ENCODE measurements around the gene GJC1. TPM values are rescaled to one million over a fixed set of nuclear protein-coding genes. Genes with fewer than 3 reads are reported as not detected.

The GJC1 gene
- not detected in 2 replicates for total RNA-seq (2014; rRNA removed; shearing (Covaris generic))

DNA sequence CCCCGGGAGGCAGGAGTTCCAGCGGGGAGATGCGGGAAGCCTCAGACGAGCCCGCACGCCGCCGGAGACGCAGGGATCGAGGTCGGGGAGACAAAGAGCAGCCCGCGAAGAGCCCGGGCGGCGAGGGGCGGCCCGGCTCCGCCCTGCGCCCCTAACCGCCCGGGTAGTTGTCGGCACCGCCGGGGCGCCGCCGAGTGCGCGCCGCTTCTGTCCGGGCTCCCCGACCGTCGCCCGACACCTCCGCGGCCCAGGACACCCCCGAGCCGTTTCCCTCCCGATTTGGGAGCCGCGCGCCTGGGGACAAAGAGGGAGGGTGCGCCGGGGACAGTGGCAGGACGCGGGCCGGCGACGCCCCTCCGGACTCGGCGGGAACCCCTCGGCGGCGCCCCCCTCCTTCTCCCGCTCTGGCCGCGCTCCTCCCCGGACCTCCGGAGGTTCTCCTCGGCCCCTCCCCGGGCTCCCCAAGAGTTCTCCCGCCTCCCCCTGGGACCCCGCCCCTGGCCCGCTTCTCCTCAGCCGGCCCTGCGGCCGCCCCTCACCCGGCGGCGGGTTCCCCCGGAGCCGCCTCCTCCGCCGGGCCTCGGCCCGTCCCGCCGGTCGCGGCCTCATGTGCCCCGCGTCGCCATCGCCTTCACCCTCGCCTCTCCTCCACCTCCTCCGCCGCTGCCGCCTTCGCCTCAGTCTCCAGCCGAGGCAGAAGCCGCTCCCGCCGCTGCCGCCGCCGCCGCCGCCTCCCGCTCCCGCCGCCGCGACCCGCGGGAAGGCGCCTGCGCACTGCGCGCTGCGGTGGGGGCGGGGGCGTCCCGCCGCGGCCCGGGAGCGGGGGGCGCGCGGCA is at the start of gene GJC1:
TSS of gene GJC1 (minus strand) at position 765 of the 836 bp plus-strand sequence. CDS start 24,470 bp downstream, outside the sequence.
- DNase-seq (ENCODE audit: low spot score): no peak

DNA sequence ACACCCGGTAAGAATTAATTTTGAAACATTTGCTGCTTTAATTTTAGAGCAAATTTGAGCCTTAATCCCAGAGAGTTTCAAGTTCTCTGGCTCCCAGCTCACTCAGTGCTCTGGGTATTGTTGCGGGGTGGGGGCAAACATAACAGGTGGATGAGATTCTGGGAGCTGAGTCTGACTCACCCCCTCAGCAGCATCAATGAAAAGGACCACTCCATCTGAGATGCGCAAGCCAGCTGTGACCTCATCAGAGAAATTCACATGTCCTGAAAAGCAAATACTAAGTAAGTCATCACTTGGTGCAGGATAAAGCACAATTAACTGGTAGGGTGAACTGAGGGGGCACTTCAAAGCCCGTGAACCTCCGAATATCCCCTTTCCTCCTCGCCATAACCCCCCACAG is 49.3 kb upstream of the GJC1 start:
- no peak for DNase-seq (ENCODE audit: low spot score)

DNA sequence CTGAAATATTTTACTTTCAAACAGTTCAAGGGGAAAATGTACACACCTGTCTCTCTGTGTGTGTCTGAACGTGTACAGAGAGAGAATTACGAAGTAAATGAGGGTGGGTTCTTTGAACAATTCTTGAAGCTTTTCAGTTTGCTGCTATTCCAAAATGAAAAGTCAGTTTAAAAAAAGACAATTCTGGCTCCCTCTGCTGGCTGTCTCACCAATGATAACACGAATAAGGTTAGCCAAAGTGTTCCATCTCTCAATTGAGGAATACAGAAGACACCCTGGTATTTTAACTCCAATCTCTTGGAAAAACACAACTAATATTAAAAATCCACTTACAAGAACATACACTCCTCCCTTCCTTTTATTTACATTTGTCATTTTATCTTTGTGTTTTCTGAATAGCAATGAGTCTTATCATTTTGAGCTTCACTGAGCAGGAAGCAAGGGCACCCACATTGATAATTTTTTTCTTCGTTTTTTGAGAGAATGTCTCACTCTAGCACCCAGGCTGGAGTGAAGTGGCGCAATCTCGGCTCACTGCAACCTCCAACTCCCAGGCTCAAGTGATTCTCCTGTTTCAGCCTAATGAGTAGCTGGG is 48.6 kb upstream of the GJC1 start:
- DNase-seq (ENCODE audit: low spot score): peak; percentile 55

DNA sequence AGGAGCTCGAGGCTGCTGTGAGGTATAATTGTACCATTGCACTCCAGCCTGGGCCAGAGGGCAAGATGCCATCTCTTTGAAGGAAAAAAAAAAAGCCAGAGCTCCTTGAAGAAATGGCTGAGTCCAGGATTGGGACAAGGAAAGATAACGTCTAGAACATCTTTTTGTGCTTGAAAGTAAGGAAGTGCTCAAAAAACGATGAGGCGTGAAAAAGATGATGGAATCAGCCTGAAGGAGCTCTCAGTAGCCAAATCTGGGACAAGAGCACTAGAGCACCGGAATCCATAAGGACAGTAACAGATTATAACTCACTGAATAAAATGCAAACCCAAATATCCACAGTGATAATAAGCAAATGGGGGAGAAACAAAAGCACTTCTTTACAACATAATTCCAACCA is 47.0 kb upstream of the GJC1 start:
- no peak for DNase-seq (ENCODE audit: low spot score)

DNA sequence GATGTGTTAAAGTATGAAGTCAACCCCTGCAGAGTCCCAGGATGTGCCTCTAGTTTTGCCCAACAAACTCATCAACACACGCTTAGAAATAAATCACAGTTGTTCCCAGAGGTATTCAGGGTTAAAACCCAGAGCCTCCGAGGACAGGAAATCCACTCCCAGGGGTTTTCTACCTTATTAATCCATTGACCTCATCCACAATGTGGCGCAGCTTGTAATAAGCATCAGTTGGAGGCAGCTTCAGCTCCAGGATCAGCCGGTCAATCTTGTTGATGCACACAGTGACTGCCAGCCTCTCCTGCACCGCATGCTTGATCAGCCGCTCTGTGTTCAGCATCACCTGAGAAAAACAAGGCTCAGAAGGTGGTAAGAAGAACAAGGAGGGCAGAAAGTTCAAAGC is 45.7 kb upstream of the GJC1 start:
- DNase-seq (ENCODE audit: low spot score): no peak

DNA sequence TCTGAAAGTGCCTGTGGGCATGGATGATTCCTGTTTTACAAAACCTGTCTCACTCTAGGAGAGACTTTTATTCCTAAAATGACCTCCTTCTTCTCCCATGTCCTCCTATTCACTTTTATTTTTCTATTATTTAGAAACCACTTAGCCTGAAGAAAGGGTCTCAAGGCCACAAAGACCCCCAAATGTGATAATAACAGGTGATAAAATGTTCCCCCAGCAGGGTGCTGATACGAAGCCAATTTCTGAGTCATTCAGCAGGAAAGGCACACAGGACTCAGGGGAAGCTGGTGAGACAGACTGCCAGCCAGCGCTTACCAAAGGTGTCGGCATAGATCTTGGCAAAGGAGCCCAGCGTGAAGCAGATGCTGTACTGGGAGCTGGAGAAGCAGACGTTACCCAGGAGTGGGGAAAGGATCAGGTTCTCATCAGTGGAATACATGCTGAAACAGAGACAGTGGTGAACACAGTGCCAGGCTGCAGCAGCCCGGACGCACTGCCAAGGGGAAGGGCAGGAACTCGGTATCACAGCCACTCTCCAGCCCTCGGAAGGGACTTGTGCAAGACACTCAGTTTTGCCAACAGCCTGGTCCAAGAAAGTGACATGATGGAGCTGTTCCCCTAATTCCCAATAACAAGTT is 42.2 kb upstream of the GJC1 start:
- DNase-seq (ENCODE audit: low spot score): no peak

DNA sequence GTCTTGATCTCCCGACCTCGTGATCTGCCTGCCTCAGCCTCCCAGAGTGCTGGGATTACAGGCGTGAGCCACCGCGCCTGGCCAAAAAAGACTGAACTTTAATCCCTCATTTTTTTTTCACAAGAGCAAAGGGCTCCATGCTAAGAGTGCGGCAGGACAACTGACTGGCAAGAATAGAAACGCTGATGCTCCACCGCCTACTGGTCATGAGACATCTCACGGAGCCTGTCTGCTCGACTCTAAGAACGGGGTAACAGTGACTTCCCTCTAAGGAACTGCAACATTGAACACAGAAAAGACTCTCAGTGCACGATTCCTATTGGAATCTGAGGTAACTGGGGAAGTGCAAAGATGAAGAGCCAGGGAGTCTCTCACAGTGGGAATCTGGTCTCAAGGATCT is 41.5 kb upstream of the GJC1 start:
- DNase-seq (ENCODE audit: low spot score): no peak

DNA sequence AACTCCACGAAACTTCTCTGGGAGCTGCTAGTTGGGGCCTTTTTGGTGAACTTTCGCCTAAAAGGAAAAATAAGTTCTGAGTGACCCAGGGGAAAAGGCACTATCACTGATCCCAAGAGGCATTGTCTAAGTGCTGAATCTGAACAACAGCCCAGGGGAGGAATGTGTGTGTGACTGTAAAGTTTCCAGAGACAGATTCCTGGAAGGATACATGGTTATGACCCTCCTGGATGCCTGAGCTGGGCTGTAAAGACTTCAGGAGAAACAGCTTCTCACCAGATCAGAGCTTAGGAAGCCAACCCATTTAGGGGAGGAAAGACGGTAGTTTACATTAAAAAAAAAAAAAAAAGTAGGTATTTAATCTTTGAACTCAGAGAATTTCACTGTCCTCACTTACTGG is 37.8 kb upstream of the GJC1 start:
- no peak for DNase-seq (ENCODE audit: low spot score)

DNA sequence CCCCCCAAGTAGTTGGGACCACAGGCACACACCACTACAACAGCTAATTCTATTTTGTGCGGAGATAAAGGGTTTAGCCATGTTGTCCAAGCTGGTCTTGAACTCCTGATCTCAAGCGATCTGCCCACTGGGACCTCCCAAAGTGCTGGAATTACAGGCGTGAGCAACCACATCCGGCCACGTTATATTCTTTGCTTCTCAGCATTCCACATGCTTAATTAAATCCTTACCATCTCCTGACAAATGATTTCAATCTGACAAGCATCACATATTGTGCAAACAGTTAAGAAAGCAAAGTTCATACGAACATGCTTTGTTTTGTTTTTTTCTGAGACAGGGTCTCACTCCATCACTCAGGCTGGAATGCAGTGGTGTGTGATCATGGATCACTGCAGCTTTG is 35.8 kb upstream of the GJC1 start:
- DNase-seq (ENCODE audit: low spot score): no peak

DNA sequence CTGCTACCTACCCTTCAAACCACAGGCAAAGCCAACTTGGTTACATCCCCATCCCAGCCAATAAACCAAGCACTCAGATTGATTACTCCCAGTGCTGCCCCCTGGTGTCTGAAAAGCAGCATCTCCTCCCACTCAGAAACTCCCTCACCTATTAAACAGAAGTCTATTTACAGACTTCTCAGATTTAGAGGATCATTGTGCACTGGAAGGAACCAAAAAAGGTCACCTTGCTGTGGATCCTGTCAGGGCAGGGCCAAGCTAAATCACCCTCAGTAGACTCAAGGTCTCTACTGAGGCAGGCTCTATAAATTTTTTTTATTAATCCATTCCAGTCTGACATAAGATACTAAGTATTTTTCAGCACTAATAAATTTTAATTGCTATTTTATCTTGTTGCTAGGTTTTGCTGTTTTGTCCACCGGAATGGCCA is 35.2 kb upstream of the GJC1 start:
- peak; percentile 77 for DNase-seq (ENCODE audit: low spot score)

DNA sequence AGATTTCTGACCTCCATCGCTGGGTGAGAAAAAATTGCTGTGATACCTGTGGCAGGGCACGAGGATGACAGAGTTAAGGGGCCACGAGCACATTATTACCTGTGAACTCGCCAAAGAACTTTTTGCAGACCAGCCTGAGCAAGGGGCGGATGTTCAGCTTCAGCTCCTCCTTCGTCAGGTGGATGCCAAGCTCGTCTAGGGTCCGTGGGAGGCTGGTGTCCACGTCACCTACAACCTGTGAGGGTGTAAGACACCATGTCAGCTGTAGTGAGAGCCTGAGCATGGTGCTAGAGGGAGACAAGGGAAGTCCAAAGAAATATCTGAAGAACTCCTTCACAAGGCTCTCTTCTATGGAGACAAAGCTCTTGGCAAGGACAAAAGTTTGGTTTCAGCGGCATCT is 34.7 kb upstream of the GJC1 start:
- no peak for DNase-seq (ENCODE audit: low spot score)

DNA sequence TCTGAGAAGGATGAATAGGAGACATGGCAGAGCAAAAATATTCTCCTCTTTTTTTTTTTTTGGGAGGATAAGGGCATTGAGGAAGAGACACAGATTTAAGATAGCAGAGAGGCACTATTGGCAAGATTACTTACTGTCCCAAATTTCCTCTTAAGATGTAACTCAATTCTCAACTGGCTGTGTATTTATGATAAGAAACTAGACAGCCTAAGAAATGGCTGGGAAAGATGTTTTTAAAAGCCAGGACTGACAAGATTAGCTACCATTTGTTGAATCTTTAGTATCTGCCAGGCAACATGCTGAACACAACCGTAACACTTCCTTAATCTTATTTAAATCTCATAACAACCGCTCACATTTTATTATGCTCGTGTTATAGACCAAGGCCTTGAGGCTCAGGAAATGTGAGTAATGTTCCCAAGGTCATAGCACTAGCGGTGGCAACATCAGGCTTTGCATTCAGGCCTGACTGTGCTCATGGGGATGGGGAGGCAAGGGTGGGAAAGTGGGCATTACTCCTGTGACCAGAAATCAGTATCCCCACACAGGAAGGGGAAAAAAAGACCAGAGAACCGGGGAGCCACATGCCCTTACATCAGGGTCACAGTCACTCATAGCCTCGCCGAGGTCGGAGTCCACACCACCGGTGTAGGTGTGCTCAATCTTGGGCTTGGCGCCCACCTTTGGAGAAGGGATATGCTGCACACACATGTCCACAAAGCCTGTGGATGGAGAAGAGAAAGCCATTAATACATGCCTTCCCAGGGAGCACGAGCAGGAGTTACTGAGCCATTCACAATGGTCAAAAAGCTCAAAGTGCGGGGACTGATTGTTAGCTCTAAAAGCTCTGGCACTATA is 33.2 kb upstream of the GJC1 start:
- DNase-seq (ENCODE audit: low spot score): no peak

DNA sequence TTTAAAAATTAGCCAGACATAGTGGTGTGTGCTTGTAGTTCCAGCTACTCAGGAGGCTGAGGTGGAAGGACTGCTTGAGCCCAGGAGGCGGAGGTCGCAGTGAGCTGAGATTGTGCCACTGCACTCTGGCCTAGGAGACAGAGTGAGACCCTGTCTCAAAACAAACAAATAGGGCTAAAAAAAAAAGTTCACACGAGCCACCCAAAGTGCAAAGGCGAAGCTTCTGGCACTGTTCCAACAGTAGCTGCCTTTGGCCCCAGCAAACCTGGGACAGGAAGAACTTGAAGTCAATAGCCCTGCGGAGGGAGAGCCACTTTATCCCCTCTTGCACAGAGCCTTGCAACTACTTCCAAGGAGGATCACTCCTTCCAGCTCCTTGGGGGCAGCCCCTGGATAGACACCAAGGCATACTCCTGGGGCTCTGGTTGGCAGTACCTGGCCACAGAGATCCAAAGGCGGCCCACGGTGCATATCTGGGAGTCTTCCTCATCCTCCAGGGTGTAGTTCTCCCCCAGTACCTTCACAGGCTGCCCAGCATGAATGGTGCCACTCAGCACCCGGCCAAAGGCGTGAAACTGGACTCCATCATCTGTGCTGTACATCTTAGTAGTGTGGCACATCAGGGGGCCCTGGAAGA is 32.3 kb upstream of the GJC1 start:
- DNase-seq (ENCODE audit: low spot score): peak; percentile 25

DNA sequence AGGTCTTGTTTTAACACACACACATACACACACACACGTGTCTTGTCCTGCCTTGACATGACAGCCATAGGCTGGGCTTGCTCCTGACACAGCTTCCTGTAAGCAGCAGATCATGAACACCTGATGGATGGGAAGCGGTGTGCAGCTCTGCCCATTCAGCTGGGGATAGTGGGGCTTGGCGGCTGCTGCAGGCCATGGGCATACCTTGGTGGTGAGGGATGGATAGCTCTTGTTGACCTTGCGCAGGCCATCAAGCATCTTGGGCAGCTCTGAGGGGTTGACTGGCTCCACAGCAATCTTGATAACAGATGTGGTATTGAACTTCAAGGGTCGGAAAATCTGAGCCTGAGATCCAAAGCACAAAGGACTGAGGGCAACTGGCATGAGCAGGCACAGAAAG is 29.6 kb upstream of the GJC1 start:
- DNase-seq (ENCODE audit: low spot score): no peak

DNA sequence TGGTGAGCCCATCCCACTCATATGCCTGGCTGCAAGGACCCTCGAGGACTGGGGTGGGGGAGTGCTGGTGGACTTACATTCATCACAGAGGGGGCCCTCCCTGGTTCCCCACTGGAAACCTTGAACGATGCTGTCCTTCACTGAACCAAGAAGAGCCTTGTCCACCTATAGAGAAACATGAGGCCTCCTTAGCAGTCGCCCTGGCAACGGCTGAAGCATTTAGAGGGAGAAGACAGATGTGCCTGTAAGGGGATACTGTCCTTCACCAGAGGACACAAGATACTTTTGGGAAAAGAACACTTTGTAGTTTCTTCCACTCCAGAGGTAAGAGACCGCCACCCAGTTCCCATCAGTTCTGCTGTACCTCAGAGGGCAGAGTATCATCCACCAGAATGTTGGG is 24.1 kb upstream of the GJC1 start:
- DNase-seq (ENCODE audit: low spot score): no peak

DNA sequence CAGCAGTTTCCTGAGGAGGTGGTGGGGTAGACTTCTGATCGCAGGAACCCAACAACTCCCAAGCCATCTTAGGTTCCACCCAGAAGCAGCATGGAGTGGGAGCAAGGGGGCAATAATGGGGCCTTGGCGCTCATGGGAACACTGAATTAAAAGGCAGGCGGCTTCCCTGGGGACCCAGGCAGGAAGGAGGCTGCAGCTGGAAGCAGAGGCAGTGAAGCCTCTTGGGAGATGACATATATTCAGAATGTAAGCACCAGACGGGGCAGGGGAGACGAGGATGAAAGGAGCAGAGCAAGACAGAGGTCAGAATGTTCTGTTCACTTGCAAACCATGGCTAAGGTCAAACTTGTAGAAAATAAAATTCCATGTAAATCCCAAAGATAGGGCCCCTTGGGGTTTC is 20.5 kb upstream of the GJC1 start:
- no peak for DNase-seq (ENCODE audit: low spot score)

DNA sequence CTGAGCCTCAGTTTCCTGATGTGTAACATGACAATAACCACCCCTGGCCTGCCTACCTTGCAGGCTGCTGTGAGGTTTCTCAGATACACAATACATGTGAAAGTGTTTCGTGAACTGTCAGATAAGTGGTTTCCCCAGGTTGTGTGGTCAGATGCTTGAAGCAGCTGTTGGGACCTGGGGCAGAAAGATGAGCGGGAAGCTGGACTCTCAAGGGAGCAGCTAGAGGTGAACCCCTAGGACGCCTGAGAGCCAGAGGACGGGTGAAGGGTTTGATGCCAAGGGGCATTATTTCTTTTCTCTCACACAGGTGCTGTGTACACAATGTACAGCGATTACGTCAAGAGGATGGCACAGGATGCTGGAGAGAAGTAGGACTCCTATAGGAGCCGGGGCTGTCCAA is 19.9 kb upstream of the GJC1 start:
- no peak for DNase-seq (ENCODE audit: low spot score)

DNA sequence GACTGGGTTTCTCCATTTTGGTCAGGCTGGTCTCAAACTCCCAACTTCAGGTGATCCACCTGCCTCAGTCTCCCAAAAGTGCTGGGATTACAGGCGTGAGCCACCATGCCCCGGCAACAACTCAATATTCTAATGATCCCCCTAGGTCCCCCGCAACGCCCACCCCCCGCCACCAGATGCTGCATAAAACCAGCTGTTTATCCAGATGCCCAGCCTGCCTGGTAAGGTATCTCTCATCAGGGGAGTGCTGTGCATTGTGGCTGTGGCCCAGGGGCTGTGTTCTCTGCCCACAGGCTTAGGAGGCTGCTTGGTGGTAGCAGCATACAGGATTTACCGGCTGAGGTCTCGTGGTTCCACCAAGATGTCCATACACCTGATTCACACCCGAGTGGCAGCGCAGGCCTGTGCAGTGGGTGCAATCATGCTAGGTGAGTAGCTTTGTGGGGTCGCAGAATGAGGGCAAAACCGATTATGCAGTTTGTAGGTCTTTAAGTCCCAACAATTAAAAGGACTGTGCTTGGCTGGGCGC is 18.9 kb upstream of the GJC1 start:
- no peak for DNase-seq (ENCODE audit: low spot score)

DNA sequence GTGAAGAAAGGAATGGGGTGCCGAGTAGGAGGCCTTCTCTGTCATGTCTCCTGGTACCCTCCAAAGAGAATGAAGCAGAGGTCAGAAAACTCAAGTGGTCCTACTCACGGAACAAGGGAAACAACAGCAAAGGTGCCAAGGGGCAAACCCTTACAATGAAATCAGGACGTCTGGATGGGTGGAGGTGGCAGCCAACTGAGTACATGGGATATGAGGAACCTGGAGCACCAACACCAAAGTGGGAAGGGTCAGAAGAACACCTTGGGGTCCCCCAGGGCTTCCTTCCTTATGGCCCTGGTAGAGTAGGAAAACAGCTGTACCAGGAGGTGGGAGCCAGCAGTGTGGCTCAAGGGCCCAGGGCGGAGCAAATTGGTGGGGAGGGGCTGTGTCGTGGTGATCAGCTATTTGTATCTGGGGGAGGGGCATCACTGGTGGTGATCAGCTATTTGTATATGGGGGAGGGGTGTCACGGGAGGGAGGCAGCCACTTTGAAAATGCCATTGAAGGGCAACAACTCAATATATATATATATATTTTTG is 18.2 kb upstream of the GJC1 start:
- DNase-seq (ENCODE audit: low spot score): no peak

DNA sequence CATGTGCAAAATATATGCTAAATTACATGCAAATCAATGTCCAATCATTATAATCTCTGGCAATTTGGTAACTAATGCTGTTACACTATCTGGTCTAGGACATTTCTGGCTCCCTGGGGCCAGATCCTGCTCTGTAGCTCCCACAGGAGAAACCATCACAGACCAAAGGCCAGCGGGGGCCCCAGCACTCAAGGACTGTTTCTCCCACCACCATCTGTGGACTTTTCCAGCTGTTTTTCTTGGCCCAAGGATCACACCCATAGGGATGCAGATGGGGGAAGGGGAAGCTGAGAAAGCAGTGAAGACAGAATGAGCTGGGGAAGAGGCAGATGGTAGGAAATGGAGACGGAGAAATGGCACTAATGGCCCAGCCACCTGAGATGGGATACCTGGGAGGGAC is 17.5 kb upstream of the GJC1 start, which contains the start of gene HIGD1B:
TSS of gene HIGD1B (plus strand) at position 298 of the 400 bp plus-strand sequence. CDS start 270 bp downstream, outside the sequence.
- no peak for DNase-seq (ENCODE audit: low spot score)

DNA sequence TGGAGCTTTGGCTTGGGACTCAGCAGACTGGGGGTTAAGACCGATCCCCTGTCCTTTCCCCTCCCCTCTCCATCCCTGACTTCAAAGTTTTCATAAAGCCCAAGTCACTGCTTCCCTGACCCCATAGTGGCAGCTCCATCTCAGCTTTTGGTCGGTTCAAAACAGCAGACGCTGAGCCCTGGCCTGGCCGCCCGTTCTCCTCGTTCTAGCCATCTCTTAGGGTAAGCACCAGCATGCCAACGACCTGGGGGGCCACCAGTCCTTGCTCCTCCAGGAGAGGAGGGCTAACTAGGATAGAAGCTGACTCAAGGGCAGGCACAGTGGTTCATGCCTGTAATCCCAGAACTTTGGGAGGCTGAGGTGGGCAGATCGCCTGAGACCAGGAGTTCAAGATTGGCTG is 16.1 kb upstream of the GJC1 start:
- no peak for DNase-seq (ENCODE audit: low spot score)

Data from HT-29 (cell line).